Endodermal cell (in vitro differentiated cells): ENCODE measurements around the gene SH3GL2. TPM values are rescaled to one million over a fixed set of nuclear protein-coding genes. Genes with fewer than 3 reads are reported as not detected.

Experiments
- DNase-seq: peaks from one replicate; pipeline ENCODE4 v3.0.0-alpha.2; 2017
- H3K27ac ChIP-seq: 2 replicates; pipeline ENCODE4 v1.5.1; 2013; ENCODE audit warnings: mild to moderate bottlenecking, low read depth, low read length, moderate library complexity
- H3K27me3 ChIP-seq: 2 replicates; pipeline ENCODE4 v1.6.1; 2013; ENCODE audit warnings: mild to moderate bottlenecking, low read length, moderate library complexity; ENCODE audit not compliant: insufficient read depth, control insufficient read depth, poor library complexity, severe bottlenecking
- H3K36me3 ChIP-seq: 2 replicates; pipeline ENCODE4 v1.7.0; 2013; ENCODE audit warnings: mild to moderate bottlenecking, low read length, moderate library complexity; ENCODE audit not compliant: control insufficient read depth, insufficient read depth
- H3K4me1 ChIP-seq: one replicate; pipeline ENCODE4 v1.7.0; 2013; ENCODE audit warnings: low read length; ENCODE audit not compliant: control insufficient read depth, insufficient read depth
- H3K4me3 ChIP-seq: 2 replicates; pipeline ENCODE4 v1.5.1; 2013; ENCODE audit warnings: mild to moderate bottlenecking, low read length, moderate library complexity
- H3K9ac ChIP-seq: 2 replicates; pipeline ENCODE4 v1.6.1; 2013; ENCODE audit warnings: mild to moderate bottlenecking, low read length, moderate library complexity; ENCODE audit not compliant: poor library complexity, severe bottlenecking; ENCODE audit errors: extremely low read depth
- H3K9me3 ChIP-seq: 2 replicates; pipeline ENCODE4 v1.6.1; 2013; ENCODE audit warnings: mild to moderate bottlenecking, low read length, moderate library complexity; ENCODE audit not compliant: control insufficient read depth
- H3K27ac Mint-ChIP-seq: 2 replicates; pipeline ENCODE4 v1.8.0; 2020; ENCODE audit warnings: mixed read lengths
- H3K27me3 Mint-ChIP-seq: 2 replicates; pipeline ENCODE4 v1.8.0; 2021; ENCODE audit warnings: mild to moderate bottlenecking, mixed read lengths; ENCODE audit not compliant: insufficient read depth
- H3K36me3 Mint-ChIP-seq: 2 replicates; pipeline ENCODE4 v1.8.0; 2020; ENCODE audit warnings: low read depth, mixed read lengths
- H3K4me1 Mint-ChIP-seq: 2 replicates; pipeline ENCODE4 v1.8.0; 2020; ENCODE audit warnings: mixed read lengths
- H3K4me3 Mint-ChIP-seq: 2 replicates; pipeline ENCODE4 v1.8.0; 2020; ENCODE audit warnings: mild to moderate bottlenecking, moderate library complexity, mixed read lengths
- H3K9me3 Mint-ChIP-seq: 2 replicates; pipeline ENCODE4 v1.8.0; 2020; ENCODE audit warnings: mild to moderate bottlenecking, mixed read lengths
- CTCF ChIP-seq: fragments of 200-600 bp; sonication (generic); conservative IDR thresholded peaks from 2 replicates; pipeline ENCODE4 v1.5.0; 2021; ENCODE audit warnings: antibody characterized with exemption, mild to moderate bottlenecking
- WGBS, 2 experiments: methylation state at CpG; one replicate each; pipeline versions ENCODE4 v1.1.5 to v1.1.7; 2013; ENCODE audit warnings: missing lambda C conversion rate in 2 of 2, mixed read lengths in 1 of 2; ENCODE audit not compliant: insufficient coverage in 1 of 2, insufficient read length in 1 of 2; 5-methylcytosine and 5-hydroxymethylcytosine counted together
- total RNA-seq, 2 donors: library from RNA; stranded (reverse); fragmentation: NEBNext Ultra II Directional in 1 of 2; extraction: Animal tissue kit (Norgen Biotek cat#: 25700) in 1 of 2; gene quantifications; 2 replicates in 1 of 2; 3 replicates in 1 of 2; pipeline ENCODE4 v1.2.1, GENCODE V29; 2021

SH3GL2 gene
- total RNA-seq, 2 donors from 2014 or later = 3.7 to 7.7 TPM

GRCh38 chr9:17588941-17589340, 10.1 kb downstream of the SH3GL2 start:
- Histone ChIP-seq H3K9ac (no peak overlapping the region), H3K4me3 (no peak overlapping the region), H3K9me3 (no peaks in the 10 kb centered on the region), H3K4me1 (peaks cover 13% of the 10 kb centered on the region), H3K27me3 (no peaks in the 10 kb centered on the region), H3K36me3 (no peaks in the 10 kb centered on the region), H3K27ac (no peak overlapping the region)
- TF ChIP-seq CTCF = no peak
- H3K9me3 Mint-ChIP-seq = no peaks in the 10 kb centered on the region
- no peak overlapping the region for H3K4me3 Mint-ChIP-seq
- WGBS, 2 experiments = 98% methylated on average over 3 of the region's 4 CpGs; no CpG with 5 or more reads in 1 of the 2 experiments
- no peaks in the 10 kb centered on the region for H3K36me3 Mint-ChIP-seq
- H3K27me3 Mint-ChIP-seq = no peaks in the 10 kb centered on the region
- H3K4me1 Mint-ChIP-seq = peaks cover 19% of the 10 kb centered on the region
- no peak overlapping the region for H3K27ac Mint-ChIP-seq
- DNase-seq = no peak

- H3K4me3 Mint-ChIP-seq = no peak overlapping the region
- Histone ChIP-seq H3K27ac (no peak overlapping the region), H3K4me1 (peaks cover 13% of the 10 kb centered on the region), H3K4me3 (no peak overlapping the region), H3K9ac (no peak overlapping the region), H3K9me3 (no peaks in the 10 kb centered on the region), H3K36me3 (no peaks in the 10 kb centered on the region), H3K27me3 (no peaks in the 10 kb centered on the region)
- TF ChIP-seq CTCF = no peak
- H3K27me3 Mint-ChIP-seq = no peaks in the 10 kb centered on the region
- H3K36me3 Mint-ChIP-seq = no peaks in the 10 kb centered on the region
- peaks cover 19% of the 10 kb centered on the region for H3K4me1 Mint-ChIP-seq
- DNase-seq = no peak
- no peak overlapping the region for H3K27ac Mint-ChIP-seq
- 91 to 100% methylated on average over 3 to 5 of the region's 5 CpGs for WGBS, 2 experiments
- H3K9me3 Mint-ChIP-seq = no peaks in the 10 kb centered on the region
These were observed 10.9 kb downstream of the SH3GL2 start for GRCh38 chr9:17589771-17590170.

GRCh38 chr9:17594961-17595360, 16.1 kb downstream of the SH3GL2 start:
- Mint-ChIP-seq H3K27me3 (no peaks in the 10 kb centered on the region), H3K4me3 (no peak overlapping the region), H3K36me3 (no peaks in the 10 kb centered on the region), H3K27ac (no peak overlapping the region), H3K9me3 (no peaks in the 10 kb centered on the region), H3K4me1 (peaks cover 19% of the 10 kb centered on the region)
- H3K36me3 ChIP-seq = no peaks in the 10 kb centered on the region
- H3K4me3 ChIP-seq = no peak overlapping the region
- no peak overlapping the region for H3K27ac ChIP-seq
- TF ChIP-seq CTCF = no peak
- H3K27me3 ChIP-seq = no peaks in the 10 kb centered on the region
- no peak overlapping the region for H3K9ac ChIP-seq
- H3K4me1 ChIP-seq = peaks cover 13% of the 10 kb centered on the region
- 95 to 96% methylated on average over 3 of the region's 3 CpGs for WGBS, 2 experiments
- no peak for DNase-seq
- no peaks in the 10 kb centered on the region for H3K9me3 ChIP-seq
